ENCODE data around the gene ULK4.

GRCh38 chr3:41521010-41521655 is 440.8 kb downstream of the ULK4 start:
- no peak for TF ChIP-seq CTCF (conservative IDR thresholded peaks at IDR 0.05)
- no peak for TF ChIP-seq ZFX (IDR thresholded peaks at IDR 0.05)

All from C4-2B (cell line).